PC-9 (cell line): ENCODE data around the gene ADAMTS20. TPM values are rescaled to one million over a fixed set of nuclear protein-coding genes. Genes with fewer than 3 reads are reported as not detected.

ENCODE experiments used
- BruUV-seq: library from RNA; stranded (reverse); fragments of 400-500 nt; replicated peaks from 2 replicates; lab custom pipeline; 2021; lab: Mats Ljungman, UMichigan
- CTCF ChIA-PET: fragments of 300-600 bp; sonication (Branson Sonifier 250); formaldehyde crosslinking; loops from one replicate; lab custom pipeline; 2022; ENCODE audit warnings: antibody characterized with exemption; lab: Charles Lee
- POLR2A ChIA-PET: fragments of 300-600 bp; sonication (Branson Sonifier 250); formaldehyde crosslinking; loops from one replicate; lab custom pipeline; 2022; ENCODE audit warnings: antibody characterized with exemption; ENCODE audit not compliant: unreplicated experiment; lab: Charles Lee
- DNase-seq, 2 experiments: peaks; one replicate each; pipeline versions ENCODE4 v3.0.0 to v3.0.0-alpha.2; 2015 to 2022; ENCODE audit warnings: mixed read lengths in 1 of 2
- H2AFZ ChIP-seq: fragments of 200-600 bp; sonication (generic); 2 replicates; pipeline ENCODE4 v1.8.1; 2017; ENCODE audit warnings: antibody characterized with exemption
- H3F3A ChIP-seq: fragments of 200-600 bp; sonication (generic); 2 replicates; pipeline ENCODE4 v1.8.1; 2017; ENCODE audit warnings: antibody characterized with exemption, mild to moderate bottlenecking, low read depth; ENCODE audit not compliant: insufficient read depth
- H3K27ac ChIP-seq: fragments of 200-600 bp; sonication (generic); 2 replicates; pipeline ENCODE4 v1.6.1; 2016; ENCODE audit warnings: mixed run types
- H3K27me3 ChIP-seq: fragments of 200-600 bp; sonication (generic); 2 replicates; pipeline ENCODE4 v1.6.1; 2016; ENCODE audit warnings: low read depth, mixed run types; ENCODE audit not compliant: insufficient read depth
- H3K36me3 ChIP-seq: fragments of 200-600 bp; sonication (generic); 2 replicates; pipeline ENCODE4 v1.6.1; 2016; ENCODE audit warnings: low read depth, mixed run types
- H3K4me1 ChIP-seq: fragments of 200-600 bp; sonication (generic); replicated peaks from 2 replicates; pipeline ENCODE4 v1.6.1; 2016; ENCODE audit warnings: mixed run types; ENCODE audit not compliant: insufficient read depth
- H3K4me2 ChIP-seq: fragments of 200-600 bp; sonication (generic); 2 replicates; pipeline ENCODE4 v1.6.1; 2017; ENCODE audit warnings: mixed run types
- H3K4me3 ChIP-seq: fragments of 200-600 bp; sonication (generic); 2 replicates; pipeline ENCODE4 v1.6.1; 2016; ENCODE audit warnings: mixed run types
- H3K79me2 ChIP-seq: fragments of 200-600 bp; sonication (generic); 2 replicates; pipeline ENCODE4 v1.6.1; 2017; ENCODE audit warnings: low read depth, mixed run types
- H3K9me2 ChIP-seq: fragments of 200-600 bp; sonication (generic); 2 replicates; pipeline ENCODE4 v1.8.1; 2017; ENCODE audit warnings: mild to moderate bottlenecking; ENCODE audit not compliant: insufficient read depth
- H3K9me3 ChIP-seq: fragments of 200-600 bp; sonication (generic); 2 replicates; pipeline ENCODE4 v1.8.1; 2016; ENCODE audit warnings: low read depth; ENCODE audit not compliant: insufficient read depth
- H4K20me1 ChIP-seq: fragments of 200-600 bp; sonication (generic); 2 replicates; pipeline ENCODE4 v1.8.1; 2017; ENCODE audit not compliant: insufficient read depth
- EZH2 ChIP-seq: fragments of 200-600 bp; sonication (generic); IDR thresholded peaks from 2 replicates; pipeline ENCODE4 v1.8.0; 2017; ENCODE audit warnings: antibody characterized with exemption, low read depth
- intact Hi-C: fragments of 100-400 bp; cut with micrococcal nuclease; formaldehyde crosslinking; loops from one replicate; pipeline ENCODE4 v1.10.0; 2022; ENCODE audit not compliant: unreplicated experiment
- total RNA-seq: library from RNA; stranded (reverse); gene quantifications from 2 replicates; pipeline ENCODE4 v1.2.3, GENCODE V29; 2021
- TF ChIP-seq, protein P1 (sequence below): fragments of 200-600 bp; sonication (generic); conservative IDR thresholded peaks from 2 replicates; pipeline ENCODE4 v1.6.1; 2017; ENCODE audit warnings: mixed run types, antibody characterized with exemption, mild to moderate bottlenecking, moderate library complexity

ADAMTS20 gene
- total RNA-seq, 1 experiment from 2014 or later, result 1.0 TPM

DNA sequence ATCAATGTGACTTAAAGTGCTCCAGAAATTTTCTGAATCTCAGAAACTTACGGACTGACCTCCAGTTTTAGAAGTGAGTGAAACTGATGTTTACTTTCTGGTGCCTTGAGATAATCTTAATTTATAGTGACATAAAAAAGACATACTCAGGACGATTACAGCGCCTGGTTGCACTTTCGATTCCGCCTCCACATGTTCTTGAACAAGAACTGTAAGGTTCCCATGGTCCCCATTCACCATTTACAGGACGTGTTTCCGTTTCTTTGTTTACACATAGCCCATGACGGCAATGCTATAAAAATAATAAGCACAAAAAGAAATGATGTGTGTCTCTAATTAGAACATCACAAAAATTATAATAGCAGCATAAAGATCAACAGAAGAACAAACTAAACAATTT, 98.2 kb downstream of the ADAMTS20 start:
- TF ChIP-seq, protein P1, sequence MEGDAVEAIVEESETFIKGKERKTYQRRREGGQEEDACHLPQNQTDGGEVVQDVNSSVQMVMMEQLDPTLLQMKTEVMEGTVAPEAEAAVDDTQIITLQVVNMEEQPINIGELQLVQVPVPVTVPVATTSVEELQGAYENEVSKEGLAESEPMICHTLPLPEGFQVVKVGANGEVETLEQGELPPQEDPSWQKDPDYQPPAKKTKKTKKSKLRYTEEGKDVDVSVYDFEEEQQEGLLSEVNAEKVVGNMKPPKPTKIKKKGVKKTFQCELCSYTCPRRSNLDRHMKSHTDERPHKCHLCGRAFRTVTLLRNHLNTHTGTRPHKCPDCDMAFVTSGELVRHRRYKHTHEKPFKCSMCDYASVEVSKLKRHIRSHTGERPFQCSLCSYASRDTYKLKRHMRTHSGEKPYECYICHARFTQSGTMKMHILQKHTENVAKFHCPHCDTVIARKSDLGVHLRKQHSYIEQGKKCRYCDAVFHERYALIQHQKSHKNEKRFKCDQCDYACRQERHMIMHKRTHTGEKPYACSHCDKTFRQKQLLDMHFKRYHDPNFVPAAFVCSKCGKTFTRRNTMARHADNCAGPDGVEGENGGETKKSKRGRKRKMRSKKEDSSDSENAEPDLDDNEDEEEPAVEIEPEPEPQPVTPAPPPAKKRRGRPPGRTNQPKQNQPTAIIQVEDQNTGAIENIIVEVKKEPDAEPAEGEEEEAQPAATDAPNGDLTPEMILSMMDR, result no peak
- TF ChIP-seq EZH2, result no peak
- Histone ChIP-seq H3K36me3 (no peaks in the 10 kb centered on the region), H3K9me2 (no peaks in the 10 kb centered on the region), H3K9me3 (peaks cover 11% of the 10 kb centered on the region; the same call in 1 of the 2 replicates), H3K4me3 (no peak overlapping the region), H3K4me2 (no peak overlapping the region), H3K79me2 (no peaks in the 10 kb centered on the region), H3K4me1 (no peaks in the 10 kb centered on the region), H3F3A (no peaks in the 10 kb centered on the region), H3K27me3 (no peaks in the 10 kb centered on the region), H4K20me1 (no peaks in the 10 kb centered on the region), H3K27ac (no peak overlapping the region), H2AFZ (no peak overlapping the region)
- POLR2A ChIA-PET, result no interaction called here
- no peak for DNase-seq
- intact Hi-C loops, result no loop called here
- CTCF ChIA-PET, result no interaction called here
- BruUV-seq, result no TSS peak

DNA sequence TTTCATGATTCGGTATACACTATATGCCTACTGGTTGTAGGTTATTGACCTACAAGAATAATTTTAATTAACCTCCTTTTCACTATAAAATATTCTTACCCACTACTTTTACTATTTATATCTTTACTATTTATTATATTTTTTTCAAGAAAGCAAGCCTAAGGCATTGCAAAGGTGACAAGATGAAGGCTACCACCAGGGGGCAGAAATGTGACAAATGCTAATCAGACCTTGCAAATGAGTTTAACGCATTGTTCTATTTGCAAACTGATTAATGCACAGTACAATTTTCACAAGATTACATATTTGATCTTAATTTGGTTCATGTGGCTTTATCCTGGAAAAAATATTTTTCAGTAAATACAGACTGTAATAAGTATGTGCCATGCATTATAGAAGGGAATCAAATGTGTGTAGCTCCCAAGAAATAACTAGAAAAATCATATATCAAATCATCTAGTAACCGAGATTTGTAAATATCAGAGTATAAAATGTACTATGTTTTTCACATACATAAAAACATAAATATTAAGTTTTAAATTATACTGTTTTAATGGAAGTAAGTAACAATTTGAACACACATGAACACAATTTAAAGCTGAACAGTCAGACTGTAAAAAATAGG, 107.0 kb downstream of the ADAMTS20 start:
- Histone ChIP-seq H3K4me3 (no peak overlapping the region), H3K27me3 (no peaks in the 10 kb centered on the region), H3K4me1 (no peaks in the 10 kb centered on the region), H2AFZ (no peak overlapping the region), H3K36me3 (no peaks in the 10 kb centered on the region), H3K9me2 (no peaks in the 10 kb centered on the region), H3K9me3 (no peaks in the 10 kb centered on the region), H3K27ac (no peak overlapping the region), H3F3A (no peaks in the 10 kb centered on the region), H4K20me1 (no peaks in the 10 kb centered on the region), H3K4me2 (no peak overlapping the region), H3K79me2 (no peaks in the 10 kb centered on the region)
- POLR2A ChIA-PET, result no interaction called here
- TF ChIP-seq EZH2, result no peak
- TF ChIP-seq, protein P1, result peak; percentile 90
- CTCF ChIA-PET, result no interaction called here
- no TSS peak for BruUV-seq
- peak in 1 of 2 experiments; percentile 42 for DNase-seq
- intact Hi-C loops, result loop anchor here (5.0 kb wide), 1 partner anchor 437 kb away; no protein-coding TSS in a partner anchor

- no peaks in the 10 kb centered on the region for H3K4me1 ChIP-seq
- BruUV-seq, result no TSS peak
- no peak for DNase-seq
- H3K9me3 ChIP-seq, result no peaks in the 10 kb centered on the region
- H2AFZ ChIP-seq, result no peak overlapping the region
- H3K27me3 ChIP-seq, result no peaks in the 10 kb centered on the region
- H3F3A ChIP-seq, result no peaks in the 10 kb centered on the region
- no peak for TF ChIP-seq EZH2
- TF ChIP-seq, protein P1, result no peak
- POLR2A ChIA-PET, result no interaction called here
- intact Hi-C loops, result no loop called here
- no peak overlapping the region for H3K27ac ChIP-seq
- no peak overlapping the region for H3K4me3 ChIP-seq
- no peaks in the 10 kb centered on the region for H4K20me1 ChIP-seq
- H3K79me2 ChIP-seq, result no peaks in the 10 kb centered on the region
- H3K36me3 ChIP-seq, result no peaks in the 10 kb centered on the region
- CTCF ChIA-PET, result no interaction called here
- H3K9me2 ChIP-seq, result no peaks in the 10 kb centered on the region
- H3K4me2 ChIP-seq, result no peak overlapping the region
Measured at GRCh38 chr12:43436597-43436996, 115.4 kb downstream of the ADAMTS20 start.
